GM19240 (cell line): Measurements from ENCODE around the gene WNT7A.

Source experiments
- DNase-seq: peaks from one replicate; pipeline ENCODE4 v3.0.0; 2011; ENCODE audit warnings: low spot score; ENCODE audit not compliant: insufficient read length

WNT7A gene

GRCh38 chr3:13829311-13829710, 50.6 kb downstream of the WNT7A start:
- DNase-seq, result no peak

GRCh38 chr3:13828501-13829265, 51.2 kb downstream of the WNT7A start:
- DNase-seq, result no peak

- no peak for DNase-seq
Measured at GRCh38 chr3:13827699-13828098, 52.2 kb downstream of the WNT7A start.

DNA sequence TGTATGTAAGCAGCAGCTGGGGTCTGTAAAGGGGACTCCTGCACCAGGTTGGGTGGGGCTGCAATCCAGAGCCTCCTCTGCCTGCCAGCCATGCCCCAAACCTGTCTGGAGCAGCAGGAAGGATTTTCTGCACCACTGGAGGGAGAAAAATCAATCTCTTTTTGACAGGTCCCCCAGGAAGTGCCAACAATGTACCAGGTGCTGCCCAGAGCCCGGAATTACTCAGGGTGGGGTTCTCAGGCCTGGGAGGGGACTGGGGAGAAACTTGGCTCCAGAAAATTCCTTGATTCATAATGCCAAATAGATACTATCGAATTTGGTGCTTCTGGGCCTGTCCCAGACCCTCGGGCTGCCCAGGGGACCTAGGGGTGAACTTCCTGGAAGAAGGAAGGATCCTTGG, 52.6 kb downstream of the WNT7A start:
- DNase-seq, result no peak

- no peak for DNase-seq
Measured at GRCh38 chr3:13826672-13827071, 53.2 kb downstream of the WNT7A start.

GRCh38 chr3:13825821-13826220, 54.0 kb downstream of the WNT7A start:
- DNase-seq, result no peak

DNA sequence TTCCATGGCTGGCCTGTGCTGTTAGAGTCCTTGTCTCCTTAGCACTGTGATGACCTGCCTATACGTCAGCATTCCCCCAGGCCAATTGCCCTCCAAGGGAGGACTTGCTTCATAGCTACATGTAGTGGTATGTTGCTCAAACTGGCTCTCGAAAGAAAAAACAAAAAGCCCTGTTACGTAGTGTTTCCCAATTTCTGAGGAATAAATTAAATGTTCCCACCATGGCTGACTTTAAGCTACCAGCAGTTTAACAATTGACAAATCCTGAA, 54.6 kb downstream of the WNT7A start:
- no peak for DNase-seq

DNA sequence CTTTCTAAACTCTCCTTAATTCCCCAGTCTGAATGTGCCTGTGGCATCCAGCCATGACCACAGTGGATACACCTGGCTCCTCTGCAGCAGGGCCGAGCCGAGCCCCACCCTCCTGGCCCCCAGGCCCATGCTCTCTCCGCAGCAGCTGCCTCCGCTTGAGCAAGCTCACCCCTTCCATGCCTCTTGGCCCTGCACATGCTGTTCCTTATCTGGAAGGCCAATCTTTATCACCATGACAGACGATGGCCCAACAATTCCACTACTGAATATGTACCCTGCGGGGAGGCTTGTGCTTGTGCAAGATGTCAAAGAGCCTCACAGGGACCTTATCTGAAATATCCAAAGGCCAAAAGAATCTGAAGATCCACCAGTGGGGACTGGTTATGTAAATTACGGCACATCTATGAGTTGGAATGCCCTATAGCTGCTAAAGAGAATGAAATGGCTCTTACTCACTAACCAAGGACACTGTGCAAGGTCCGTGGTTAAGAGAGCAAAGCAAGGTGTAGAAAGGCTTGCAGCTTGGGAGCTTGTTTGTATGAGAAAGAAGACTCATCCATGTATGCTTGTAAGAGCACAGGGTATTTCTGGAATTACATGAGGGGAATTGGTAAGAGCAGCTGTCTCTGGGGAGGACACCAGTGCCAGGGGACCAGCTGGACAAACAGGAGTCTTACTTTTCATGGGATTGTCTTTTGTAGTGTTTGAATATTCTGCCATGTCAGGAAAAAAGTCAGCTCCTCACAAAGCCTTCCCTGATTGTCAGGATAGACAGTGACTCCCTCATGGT, 55.2 kb downstream of the WNT7A start:
- no peak for DNase-seq

GRCh38 chr3:13823692-13824091, 56.2 kb downstream of the WNT7A start:
- DNase-seq, result no peak

DNA sequence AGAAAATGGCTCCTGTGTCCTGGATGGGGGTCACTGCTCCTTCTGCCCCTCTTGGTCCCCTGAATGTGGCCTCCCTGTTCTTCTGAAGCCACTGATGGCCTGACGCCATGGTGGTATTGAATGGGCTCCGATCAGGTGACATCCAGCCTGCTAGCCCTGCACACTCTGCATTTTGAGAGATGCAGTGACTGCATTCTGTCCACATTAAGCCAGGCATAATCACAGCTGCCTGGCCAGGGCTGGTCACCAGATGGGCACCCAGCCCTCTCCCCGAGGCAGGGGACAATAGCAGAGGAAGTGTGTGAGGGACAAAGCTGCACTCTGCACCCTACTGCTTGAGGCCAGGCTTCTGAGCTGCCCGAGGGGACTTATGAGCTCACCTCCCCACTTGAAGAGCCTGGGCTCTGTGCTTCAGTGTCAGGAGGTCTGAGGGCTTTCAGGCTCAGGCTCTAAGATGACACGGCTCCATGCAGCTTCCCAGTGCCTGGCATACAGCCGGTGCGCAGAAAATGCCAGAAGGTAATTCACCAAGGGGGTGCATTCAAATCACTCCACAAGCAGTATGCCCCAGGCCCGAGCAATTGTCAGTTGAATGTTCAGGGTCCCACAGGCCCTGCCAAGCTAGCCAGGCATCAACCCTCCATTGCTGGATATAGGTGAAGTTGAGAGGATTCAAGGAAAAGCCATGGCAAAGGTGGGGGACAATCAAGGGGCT, 56.8 kb downstream of the WNT7A start:
- DNase-seq, result no peak

- no peak for DNase-seq
Measured at GRCh38 chr3:13822042-13822441, 57.8 kb downstream of the WNT7A start.

DNA sequence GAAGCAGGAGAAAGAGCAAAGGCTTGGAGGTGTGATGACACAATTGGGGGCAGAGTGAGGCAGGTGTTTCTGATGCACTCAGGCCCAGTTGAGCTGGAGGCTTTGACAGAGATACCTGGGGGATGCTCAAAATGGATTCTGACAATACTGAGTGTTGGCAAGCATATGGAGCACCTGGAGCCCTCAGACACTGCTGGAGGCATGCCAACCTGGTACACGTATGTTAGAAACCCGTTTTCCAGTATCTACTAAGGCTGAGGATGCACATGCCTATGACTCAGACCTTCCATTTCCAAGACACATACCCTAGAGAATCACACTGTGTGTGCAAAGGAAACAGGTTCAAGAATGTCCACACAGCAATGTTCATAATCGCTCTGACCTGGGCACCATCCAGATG, 58.7 kb downstream of the WNT7A start:
- no peak for DNase-seq

- no peak for DNase-seq
Measured at GRCh38 chr3:13818919-13819318, 61.0 kb downstream of the WNT7A start.

DNA sequence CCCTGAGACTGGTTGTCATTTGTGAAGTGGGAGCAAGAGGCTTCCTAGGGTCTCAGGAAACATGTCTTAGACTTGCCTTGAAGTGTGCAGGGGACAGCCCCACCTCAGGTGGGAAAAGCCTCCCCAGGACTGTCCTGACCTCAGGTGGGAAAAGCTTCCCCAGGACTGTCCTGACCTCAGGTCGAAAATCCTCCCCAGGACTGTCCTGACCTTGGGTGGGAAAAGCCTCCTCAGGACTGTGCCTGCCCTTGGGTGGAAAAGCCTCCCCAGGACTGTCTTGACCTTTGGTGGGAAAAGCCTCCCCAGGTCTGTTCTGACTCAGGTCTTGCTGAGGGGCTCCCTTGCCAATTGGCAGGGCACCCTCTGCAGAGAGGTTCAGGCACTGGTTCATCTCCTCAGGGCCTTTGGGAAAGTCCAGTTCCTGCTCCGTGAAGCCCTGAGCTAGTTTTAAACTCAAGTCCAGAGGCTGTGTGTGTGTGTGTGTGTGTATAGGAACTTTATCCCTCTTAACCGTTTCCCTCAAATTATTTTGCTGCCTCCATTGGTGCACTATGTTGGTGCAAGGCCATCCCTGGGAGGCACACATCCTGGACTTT, 64.7 kb downstream of the WNT7A start:
- no peak for DNase-seq

- no peak for DNase-seq
Measured at GRCh38 chr3:13812034-13812471, 67.8 kb downstream of the WNT7A start.

- no peak for DNase-seq
Measured at GRCh38 chr3:13811614-13812013, 68.3 kb downstream of the WNT7A start.

DNA sequence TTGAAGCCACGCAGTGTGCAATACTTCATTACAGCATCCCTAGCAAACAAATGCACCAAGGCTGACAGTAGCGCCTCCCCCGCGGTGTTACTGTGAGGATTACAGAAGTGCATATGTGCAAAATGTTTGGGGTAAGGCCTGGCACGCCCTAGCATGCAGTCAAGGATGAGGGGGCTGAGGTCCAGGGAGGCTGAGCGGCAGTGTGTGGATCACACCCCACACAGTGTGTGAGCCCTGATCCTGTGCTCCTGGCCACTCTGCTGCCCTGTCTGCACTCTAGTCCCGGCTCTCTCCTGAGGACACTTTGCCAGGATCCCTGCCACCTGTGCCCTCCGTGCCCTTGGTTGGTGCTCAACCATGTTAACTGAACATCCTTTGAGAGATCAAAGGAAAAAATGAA, 71.3 kb downstream of the WNT7A start:
- DNase-seq, result no peak

GRCh38 chr3:13801361-13802204, 78.3 kb downstream of the WNT7A start:
- no peak for DNase-seq

DNA sequence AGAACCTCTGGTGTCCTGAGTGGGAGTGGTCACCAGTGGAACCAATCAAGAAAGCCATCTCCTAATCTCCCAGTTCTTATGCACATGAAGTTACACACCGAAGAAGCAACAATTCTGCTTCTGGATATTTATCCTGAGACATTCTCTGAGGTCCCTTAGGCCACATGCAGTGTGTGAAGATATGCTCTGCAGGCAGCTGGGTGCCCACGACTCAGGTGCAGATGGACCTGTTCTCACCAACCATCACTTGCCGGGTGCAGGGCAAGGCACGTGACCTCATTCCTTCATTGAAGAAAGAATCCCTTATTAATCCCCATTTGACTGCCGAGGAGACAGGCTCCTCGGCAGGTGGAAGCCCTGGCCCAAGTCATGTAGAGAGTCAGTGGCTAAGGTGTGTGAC, 79.8 kb downstream of the WNT7A start:
- no peak for DNase-seq

DNA sequence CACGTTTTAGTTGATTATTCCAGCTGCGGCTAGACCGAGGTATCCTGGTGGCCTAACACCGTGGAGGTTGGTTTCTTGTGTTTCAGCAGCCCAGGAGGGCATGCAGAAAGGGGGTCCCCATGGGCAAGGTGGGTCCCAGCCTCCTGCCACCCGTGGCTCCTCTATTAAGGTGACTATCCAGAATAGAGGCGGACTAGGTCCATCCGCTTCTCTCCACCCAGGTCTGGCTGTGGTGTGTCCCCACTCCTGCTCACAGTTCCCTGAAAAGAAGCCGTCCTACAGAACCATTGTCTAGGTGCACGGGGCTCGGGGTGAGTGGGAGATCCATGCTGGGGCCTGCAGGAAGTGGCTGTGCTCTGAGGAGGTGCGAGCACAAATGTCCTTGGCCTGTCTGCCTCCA, 81.5 kb downstream of the WNT7A start:
- no peak for DNase-seq
